IPS-11a (cell line): ENCODE results near the gene OGFR.

ENCODE experiments used
- H3K4me3 ChIP-seq: one replicate; pipeline ENCODE4 v1.5.1; 2013; ENCODE audit warnings: low read depth, low read length, control low read depth

The OGFR gene

GRCh38 chr20:62814060-62814708 is 9.5 kb downstream of the OGFR start:
- no peak overlapping the region for H3K4me3 ChIP-seq

- H3K4me3 ChIP-seq, result no peak overlapping the region
Measured at GRCh38 chr20:62814709-62815065, 10.1 kb downstream of the OGFR start.

DNA sequence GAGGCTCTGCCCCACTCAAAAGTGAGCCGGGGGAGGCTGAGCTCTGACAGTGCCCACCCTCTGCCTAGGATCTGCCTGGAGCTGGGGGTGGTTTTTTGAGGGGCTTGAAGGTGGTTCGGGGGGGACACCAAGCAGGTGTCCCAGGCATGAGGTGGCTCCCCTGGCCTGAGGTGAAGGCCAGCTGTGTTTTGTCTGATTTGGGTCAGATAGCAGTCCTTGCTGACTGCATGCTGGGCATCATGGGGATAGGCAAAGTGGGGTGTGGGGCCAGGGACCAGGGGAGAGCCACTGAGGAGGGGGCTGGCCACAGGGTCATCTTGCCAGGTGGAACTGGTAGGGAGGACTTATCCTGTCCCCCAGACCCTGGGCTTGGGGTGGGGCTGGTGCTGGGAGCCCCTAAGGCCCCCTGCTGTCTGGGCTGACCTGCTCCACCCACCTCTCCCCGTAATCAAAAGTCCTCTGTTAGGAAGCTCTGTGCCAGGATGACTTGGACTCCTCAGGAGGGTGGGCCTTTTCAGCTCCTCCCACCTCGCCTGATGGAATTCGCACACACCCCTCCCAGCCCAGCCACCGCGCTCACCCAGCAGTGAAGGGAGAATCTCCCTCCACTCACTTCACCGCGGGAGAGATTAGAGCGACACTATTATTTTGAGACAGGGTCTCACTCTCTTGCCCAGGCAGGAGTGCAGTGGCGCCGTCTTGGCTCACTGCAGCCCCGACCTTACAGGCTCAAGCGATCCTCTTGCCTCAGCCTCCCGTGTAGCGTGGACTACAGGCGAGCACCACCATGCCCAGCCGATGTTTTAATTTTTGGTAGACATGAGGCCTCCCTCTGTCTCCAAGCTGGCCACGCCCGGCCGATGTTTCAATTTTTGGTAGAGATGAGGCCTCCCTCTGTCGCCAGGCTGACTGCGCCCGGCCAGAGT is 10.7 kb downstream of the OGFR start:
- no peak overlapping the region for H3K4me3 ChIP-seq

GRCh38 chr20:62816031-62816883 is 11.6 kb downstream of the OGFR start:
- H3K4me3 ChIP-seq, result peak overlapping the region; percentile 54

DNA sequence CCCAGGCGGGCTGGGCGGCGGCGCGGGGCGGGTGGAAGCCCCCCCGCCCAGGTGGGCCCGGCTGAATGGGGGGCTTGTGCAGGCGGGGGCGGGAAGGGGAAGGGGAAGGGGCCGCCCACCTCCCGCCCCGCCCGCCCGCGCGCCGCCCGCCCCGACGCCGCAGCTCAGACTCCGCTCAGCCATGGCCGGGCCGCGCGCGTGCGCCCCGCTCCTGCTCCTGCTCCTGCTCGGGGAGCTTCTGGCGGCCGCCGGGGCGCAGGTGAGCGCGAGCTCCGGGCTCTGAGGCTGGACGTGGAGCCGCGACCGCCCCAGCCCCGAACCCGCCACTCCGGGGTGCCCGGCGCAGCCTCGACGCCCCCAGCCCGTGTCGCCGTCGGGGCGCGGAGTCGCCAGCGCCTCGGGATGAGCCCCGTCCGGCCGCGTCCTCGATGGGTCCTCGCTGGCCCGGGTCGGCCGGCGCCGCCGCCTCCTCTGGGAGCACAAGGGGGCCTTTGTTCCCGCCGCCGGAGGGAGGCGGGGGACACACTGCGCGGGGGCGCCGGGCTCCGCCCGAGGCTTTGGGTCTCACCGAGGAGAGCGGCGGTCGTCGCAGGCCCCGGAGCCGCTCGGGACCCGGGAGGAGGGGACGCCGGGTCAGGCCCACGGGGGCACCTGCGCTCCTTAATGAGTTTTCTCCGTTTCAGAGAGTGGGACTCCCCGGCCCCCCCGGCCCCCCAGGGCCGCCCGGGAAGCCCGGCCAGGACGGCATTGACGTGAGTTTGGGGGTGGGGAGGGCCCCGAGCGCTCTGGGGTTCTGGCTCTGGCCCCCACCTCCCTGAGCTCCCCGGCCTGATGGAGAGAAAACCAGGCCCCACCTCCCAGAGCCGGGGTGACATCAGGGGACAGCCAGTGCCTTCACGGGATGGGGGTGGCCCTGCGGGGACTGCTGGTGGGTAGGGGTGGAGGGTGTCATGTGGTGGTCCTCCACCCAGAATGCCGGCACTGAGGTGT is 12.5 kb downstream of the OGFR start, which contains the start of gene COL9A3:
COL9A3 (plus strand) TSS at position 167 of the 990 bp plus-strand sequence; CDS start at position 182, 15 bp downstream.
- H3K4me3 ChIP-seq, result peak within 1 kb of the TSS; percentile 54

DNA sequence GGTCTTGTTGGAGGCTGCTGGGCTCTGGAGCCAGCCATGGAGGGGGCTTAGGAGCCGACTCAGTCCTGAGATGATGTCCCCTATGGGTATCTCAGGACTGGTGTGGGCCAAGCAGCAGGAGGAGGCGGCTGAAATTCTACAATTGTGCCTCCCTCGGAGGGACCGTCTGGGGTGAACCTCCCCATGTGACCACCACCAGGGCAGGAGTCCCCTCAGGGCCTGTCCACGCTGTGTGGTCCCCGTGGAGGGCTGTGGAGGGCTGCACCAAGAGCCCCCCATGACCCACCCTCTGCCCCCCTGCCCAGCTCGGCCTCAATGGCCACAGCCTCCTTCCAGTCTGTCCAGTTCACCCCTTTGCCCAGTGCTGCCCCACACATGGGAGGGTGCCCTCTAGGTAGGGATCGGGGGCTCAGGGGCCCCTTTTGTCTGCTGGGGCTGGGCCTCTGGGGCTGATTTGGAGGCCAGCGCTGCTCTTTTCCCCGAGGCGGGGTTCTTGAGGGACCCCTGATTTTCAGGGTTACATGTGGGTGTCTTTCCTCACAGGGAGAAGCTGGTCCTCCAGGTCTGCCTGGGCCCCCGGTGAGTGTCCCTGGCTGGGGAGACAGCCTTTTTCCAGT is 13.4 kb downstream of the OGFR start:
- no peak overlapping the region for H3K4me3 ChIP-seq

DNA sequence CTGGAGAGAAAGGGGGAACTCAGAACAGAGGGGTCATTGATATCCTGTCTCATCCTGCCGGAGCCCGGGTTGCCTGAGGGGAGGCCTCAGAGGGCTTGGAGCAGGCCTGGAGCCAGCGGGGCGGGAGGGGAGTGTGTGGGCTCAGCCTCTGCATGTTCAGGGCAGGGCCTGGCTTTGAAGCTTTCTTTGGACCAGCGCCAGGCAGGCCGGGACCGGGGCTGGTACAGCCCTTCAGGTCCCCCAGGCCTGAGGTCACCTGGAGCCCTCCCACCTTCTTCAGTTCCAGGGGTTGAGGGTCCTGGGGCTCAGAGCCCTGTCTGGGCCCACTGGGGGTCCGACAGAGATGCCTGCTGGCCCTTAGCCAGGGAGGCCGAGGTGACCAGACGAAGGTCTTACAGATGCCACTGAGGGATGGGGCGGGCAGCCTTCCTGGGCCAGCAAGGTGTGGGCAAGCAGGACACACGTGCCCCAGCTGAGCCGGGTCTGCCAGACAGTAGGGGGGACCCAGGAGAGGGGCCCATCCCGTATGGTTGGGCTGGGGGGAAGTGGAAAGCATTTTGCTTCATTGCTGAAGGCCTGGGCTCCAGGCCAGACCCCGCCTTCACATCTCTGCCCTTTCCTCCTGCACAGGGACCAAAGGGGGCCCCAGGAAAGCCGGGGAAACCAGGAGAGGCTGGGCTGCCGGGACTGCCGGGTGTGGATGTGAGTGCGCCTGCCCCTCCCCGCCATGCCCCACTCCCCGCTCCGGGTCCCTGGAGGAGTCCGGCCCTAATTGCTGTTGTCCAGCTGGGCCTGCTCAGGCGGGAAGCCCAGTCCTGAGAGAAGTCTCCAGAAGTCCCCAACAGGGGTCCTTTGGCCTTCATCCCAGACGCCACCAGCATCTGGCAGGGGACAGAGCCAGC is 14.2 kb downstream of the OGFR start:
- H3K4me3 ChIP-seq, result no peak overlapping the region

GRCh38 chr20:62819494-62820174 is 15.0 kb downstream of the OGFR start:
- H3K4me3 ChIP-seq, result no peak overlapping the region

DNA sequence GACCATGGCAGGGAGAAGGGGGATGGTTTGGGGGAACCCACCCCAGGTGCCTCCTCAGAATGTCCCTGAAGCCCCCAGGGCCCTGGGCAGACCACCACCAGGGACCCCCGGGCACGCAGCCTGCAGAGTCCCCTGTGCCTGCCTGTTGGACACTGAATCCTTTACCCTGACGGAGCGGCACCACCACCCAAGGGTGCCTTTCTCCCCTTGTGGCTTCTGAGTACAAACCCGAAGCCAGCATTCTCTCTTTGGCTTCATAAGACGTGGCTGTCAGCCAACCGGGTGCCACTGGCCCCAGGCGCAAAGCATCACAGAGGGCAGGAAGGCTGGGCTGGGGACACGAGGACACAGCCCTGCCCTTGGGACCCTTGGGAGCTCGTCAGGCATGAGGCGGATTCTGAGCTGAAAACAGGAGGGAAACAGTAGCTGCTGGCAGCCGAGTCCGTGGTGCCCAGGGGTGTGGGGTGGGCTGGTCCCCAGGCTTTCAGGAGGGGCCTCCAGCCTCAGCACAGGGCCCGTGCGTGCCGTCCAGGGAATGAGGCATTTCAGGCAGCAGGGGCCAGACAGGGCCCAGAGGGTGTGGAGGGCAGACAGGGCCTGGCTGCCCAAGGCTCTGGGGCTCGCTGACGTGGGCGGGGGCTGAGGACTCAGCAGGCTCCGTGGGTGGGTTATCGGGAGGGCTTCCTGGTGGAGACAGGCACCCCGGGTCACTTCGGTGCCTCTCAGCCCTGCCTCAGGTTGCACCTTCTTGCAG is 15.8 kb downstream of the OGFR start:
- H3K4me3 ChIP-seq, result no peak overlapping the region

DNA sequence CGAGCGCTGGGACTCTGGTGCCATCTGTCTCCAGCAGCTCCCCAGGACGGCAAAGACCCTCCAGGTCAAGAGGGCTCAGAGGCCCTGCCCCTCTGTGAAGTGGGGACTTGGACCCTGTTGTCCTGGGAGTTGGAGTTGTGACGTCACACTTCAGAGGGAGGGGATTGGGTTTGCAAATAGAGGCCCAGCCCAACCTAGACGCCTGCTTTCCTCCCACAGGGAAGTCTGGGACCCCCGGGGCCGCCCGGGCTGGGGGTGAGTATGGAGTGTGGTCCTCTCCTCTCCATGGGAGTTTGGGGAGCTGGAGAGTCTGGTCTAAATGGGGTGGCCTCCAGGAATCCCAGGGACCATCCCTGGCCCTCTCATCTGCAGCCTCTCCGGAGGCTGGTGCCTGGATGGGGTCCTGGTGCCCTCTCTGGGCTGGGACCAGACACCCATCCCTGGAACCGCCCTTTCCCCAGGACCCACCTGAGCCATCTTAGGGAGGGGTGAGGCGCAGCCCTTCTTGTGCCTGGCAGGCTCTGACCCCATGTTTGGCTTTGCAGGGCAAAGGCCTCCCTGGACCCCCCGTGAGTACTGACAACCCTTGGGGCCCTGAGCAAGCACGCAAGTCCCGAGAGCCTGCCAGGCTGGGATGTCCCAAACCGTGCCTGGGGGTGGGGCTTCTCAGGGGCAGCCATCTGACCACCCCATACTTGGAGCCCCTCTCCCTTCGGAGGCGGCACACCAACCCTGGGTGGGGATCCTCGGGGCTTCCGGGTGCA is 16.5 kb downstream of the OGFR start:
- no peak overlapping the region for H3K4me3 ChIP-seq

GRCh38 chr20:62821726-62822210 is 17.1 kb downstream of the OGFR start:
- no peak overlapping the region for H3K4me3 ChIP-seq

DNA sequence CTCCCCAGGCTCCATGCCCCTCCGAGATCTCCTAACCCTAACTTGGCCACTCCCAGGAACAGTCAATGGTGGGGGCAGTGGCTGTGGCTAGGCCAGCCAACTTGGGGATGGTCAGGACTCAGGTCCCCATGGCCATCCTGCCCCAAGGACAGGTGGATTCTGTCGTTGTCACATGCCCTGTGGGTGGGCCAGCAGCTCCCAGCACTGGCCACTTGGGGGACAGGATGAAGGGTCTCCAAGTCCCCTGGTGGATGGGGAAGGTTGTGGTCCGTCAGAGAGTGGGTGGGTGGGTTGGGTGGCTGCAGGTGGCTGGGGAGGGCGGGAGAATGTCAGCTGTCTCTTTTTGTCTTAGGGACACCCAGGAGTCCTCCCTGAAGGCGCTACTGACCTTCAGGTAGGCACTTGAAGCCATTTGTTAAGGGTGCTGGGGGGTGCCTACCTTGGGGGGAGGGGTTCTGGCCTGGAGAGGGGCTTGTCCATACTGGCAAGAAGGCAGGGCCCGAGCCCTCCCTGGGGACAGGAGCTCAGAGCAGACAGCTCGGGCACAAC is 17.7 kb downstream of the OGFR start:
- H3K4me3 ChIP-seq, result no peak overlapping the region

GRCh38 chr20:62822788-62823651 is 18.4 kb downstream of the OGFR start:
- H3K4me3 ChIP-seq, result no peak overlapping the region

DNA sequence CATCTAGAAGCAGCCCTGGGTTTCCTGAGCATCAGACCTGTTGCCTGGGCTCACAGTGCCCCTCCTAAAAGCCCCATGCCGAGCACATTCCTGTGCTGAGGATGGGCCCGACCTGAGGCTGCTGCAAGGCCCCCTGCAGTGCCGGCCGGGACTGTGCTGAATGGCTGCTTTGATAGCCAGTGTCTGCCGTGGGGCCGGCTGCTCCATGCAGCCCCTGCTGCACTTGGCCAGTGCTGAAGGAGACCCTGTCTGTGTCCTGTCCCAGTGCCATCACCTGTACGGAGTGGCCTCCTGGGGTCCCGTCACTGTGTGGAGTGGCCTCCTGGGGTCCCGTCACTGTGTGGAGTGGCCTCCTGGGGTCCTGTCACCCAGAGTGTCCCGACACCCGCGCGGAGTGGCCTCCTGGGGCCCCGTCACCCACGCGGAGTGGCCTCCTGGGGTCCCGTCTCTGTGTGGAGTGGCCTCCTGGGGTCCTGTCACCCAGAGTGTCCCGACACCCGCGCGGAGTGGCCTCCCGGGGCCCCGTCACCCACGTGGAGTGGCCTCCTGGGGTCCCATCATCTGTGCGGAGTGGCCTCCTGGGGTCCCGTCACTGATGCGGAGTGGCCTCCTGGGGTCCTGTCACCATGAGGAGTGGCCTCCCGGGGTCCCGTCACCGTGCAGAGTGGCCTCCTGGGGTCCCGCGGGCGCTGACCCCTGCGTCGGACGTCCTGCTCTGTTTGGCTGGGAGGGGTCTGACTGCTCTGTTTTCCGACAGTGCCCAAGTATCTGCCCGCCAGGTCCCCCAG is 19.2 kb downstream of the OGFR start:
- no peak overlapping the region for H3K4me3 ChIP-seq
